OCI-LY1 (cell line): Measurements from ENCODE around the gene SDC1.

Source experiments
- H2AFZ ChIP-seq: fragments of 200-600 bp; sonication (generic), shearing (Covaris generic); 2 replicates; pipeline ENCODE4 v1.6.0; 2014; ENCODE audit warnings: antibody characterized with exemption, mild to moderate bottlenecking, low read length
- H3F3A ChIP-seq: fragments of 200-600 bp; sonication (generic), shearing (Covaris generic); 2 replicates; pipeline ENCODE4 v1.6.0; 2014; ENCODE audit warnings: mild to moderate bottlenecking, antibody characterized with exemption, low read length, moderate library complexity; ENCODE audit not compliant: insufficient read depth
- H3K27ac ChIP-seq: fragments of 200-600 bp; sonication (generic); 2 replicates; pipeline ENCODE4 v1.5.1; 2014; ENCODE audit warnings: low read length, mixed run types, mild to moderate bottlenecking, low read depth; ENCODE audit not compliant: poor library complexity, severe bottlenecking
- H3K27me3 ChIP-seq: fragments of 200-600 bp; sonication (generic); 2 replicates; pipeline ENCODE4 v1.6.0; 2014; ENCODE audit warnings: antibody characterized with exemption, mild to moderate bottlenecking, low read length, moderate library complexity; ENCODE audit not compliant: insufficient read depth
- H3K36me3 ChIP-seq: fragments of 200-600 bp; sonication (generic); 2 replicates; pipeline ENCODE4 v1.6.1; 2014; ENCODE audit warnings: mild to moderate bottlenecking, antibody characterized with exemption, low read length, moderate library complexity, mixed read lengths; ENCODE audit not compliant: insufficient read depth
- H3K4me1 ChIP-seq: fragments of 200-600 bp; sonication (generic); 2 replicates; pipeline ENCODE4 v1.5.1; 2014; ENCODE audit warnings: mild to moderate bottlenecking, low read length, moderate library complexity; ENCODE audit not compliant: insufficient read depth, severe bottlenecking
- H3K4me2 ChIP-seq: fragments of 200-600 bp; sonication (generic), shearing (Covaris generic); 2 replicates; pipeline ENCODE4 v1.6.1; 2014; ENCODE audit warnings: low read length
- H3K4me3 ChIP-seq: fragments of 200-600 bp; sonication (generic); 2 replicates; pipeline ENCODE4 v1.5.1; 2014; ENCODE audit warnings: low read length, low read depth, mild to moderate bottlenecking, mixed read lengths; ENCODE audit not compliant: poor library complexity, severe bottlenecking
- H3K79me2 ChIP-seq: fragments of 200-600 bp; shearing (Covaris generic); 2 replicates; pipeline ENCODE4 v1.6.1; 2016; ENCODE audit warnings: mixed run types, low read length, mixed read lengths; ENCODE audit not compliant: insufficient read depth
- H3K9ac ChIP-seq: fragments of 200-600 bp; sonication (generic), shearing (Covaris generic); 2 replicates; pipeline ENCODE4 v1.6.1; 2014; ENCODE audit warnings: mild to moderate bottlenecking, low read length, mixed read lengths
- H3K9me2 ChIP-seq: fragments of 200-600 bp; sonication (generic), shearing (Covaris generic); 2 replicates; pipeline ENCODE4 v1.6.1; 2014; ENCODE audit warnings: low read depth, mild to moderate bottlenecking, low read length, mixed read lengths
- H3K9me3 ChIP-seq: fragments of 200-600 bp; shearing (Covaris generic); 2 replicates; pipeline ENCODE4 v1.6.1; 2014; ENCODE audit warnings: low read length, mixed read lengths
- H4K20me1 ChIP-seq: fragments of 200-600 bp; sonication (generic), shearing (Covaris generic); 2 replicates; pipeline ENCODE4 v1.6.0; 2016; ENCODE audit warnings: mild to moderate bottlenecking, low read length; ENCODE audit not compliant: insufficient read depth
- CTCF ChIP-seq: fragments of 200-600 bp; sonication (generic), shearing (Covaris generic); IDR thresholded peaks from 2 replicates; pipeline ENCODE4 v1.5.1; 2017; ENCODE audit warnings: mild to moderate bottlenecking, antibody characterized with exemption, low read length, moderate library complexity, mixed read lengths
- EZH2 ChIP-seq: fragments of 200-600 bp; sonication (generic), shearing (Covaris generic); IDR thresholded peaks from 2 replicates; pipeline ENCODE4 v1.8.0; 2017; ENCODE audit warnings: borderline replicate concordance, mixed run types, mild to moderate bottlenecking, antibody characterized with exemption, low read length, moderate library complexity, mixed read lengths

SDC1 gene

GRCh38 chr2:20214566-20215182, 10.3 kb downstream of the SDC1 start:
- Histone ChIP-seq H3K9me2 (no peaks in the 10 kb centered on the region), H3F3A (no peaks in the 10 kb centered on the region), H4K20me1 (no peaks in the 10 kb centered on the region), H3K4me2 (no peak overlapping the region), H3K9me3 (no peaks in the 10 kb centered on the region), H3K4me3 (no peak overlapping the region), H3K9ac (no peak overlapping the region), H3K36me3 (no peaks in the 10 kb centered on the region), H3K27ac (no peak overlapping the region), H3K4me1 (no peaks in the 10 kb centered on the region), H2AFZ (no peak overlapping the region), H3K79me2 (no peaks in the 10 kb centered on the region), H3K27me3 (peaks cover 19% of the 10 kb centered on the region)
- TF ChIP-seq CTCF (no peak), EZH2 (no peak)

- H3K9ac ChIP-seq: no peak overlapping the region
- TF ChIP-seq CTCF (no peak), EZH2 (no peak)
- no peaks in the 10 kb centered on the region for H3K4me1 ChIP-seq
- H3F3A ChIP-seq: no peaks in the 10 kb centered on the region
- H3K9me2 ChIP-seq: no peaks in the 10 kb centered on the region
- H3K27me3 ChIP-seq: peaks cover 19% of the 10 kb centered on the region
- H3K36me3 ChIP-seq: no peaks in the 10 kb centered on the region
- no peaks in the 10 kb centered on the region for H3K9me3 ChIP-seq
- H2AFZ ChIP-seq: no peak overlapping the region
- no peak overlapping the region for H3K27ac ChIP-seq
- H3K4me2 ChIP-seq: no peak overlapping the region
- no peaks in the 10 kb centered on the region for H4K20me1 ChIP-seq
- no peak overlapping the region for H3K4me3 ChIP-seq
- H3K79me2 ChIP-seq: no peaks in the 10 kb centered on the region
These were observed 11.0 kb downstream of the SDC1 start for GRCh38 chr2:20213651-20214565.

- Histone ChIP-seq H3K9ac (no peak overlapping the region), H3K36me3 (no peaks in the 10 kb centered on the region), H3K9me3 (no peaks in the 10 kb centered on the region), H3K79me2 (no peaks in the 10 kb centered on the region), H3K27me3 (peaks cover 18% of the 10 kb centered on the region), H3K4me2 (no peak overlapping the region), H4K20me1 (no peaks in the 10 kb centered on the region), H3K4me3 (no peak overlapping the region), H3K9me2 (no peaks in the 10 kb centered on the region), H3K4me1 (no peaks in the 10 kb centered on the region), H3K27ac (no peak overlapping the region), H2AFZ (no peak overlapping the region), H3F3A (no peaks in the 10 kb centered on the region)
- TF ChIP-seq EZH2 (no peak), CTCF (no peak)
These were observed 11.9 kb downstream of the SDC1 start for GRCh38 chr2:20212871-20213503.
